ENCODE data around the gene ZNF407. TPM values are rescaled to one million over a fixed set of nuclear protein-coding genes. Genes with fewer than 3 reads are reported as not detected.

The ZNF407 gene
- total RNA-seq, 1 donor from 2014 or later, result 8.7 TPM

DNA sequence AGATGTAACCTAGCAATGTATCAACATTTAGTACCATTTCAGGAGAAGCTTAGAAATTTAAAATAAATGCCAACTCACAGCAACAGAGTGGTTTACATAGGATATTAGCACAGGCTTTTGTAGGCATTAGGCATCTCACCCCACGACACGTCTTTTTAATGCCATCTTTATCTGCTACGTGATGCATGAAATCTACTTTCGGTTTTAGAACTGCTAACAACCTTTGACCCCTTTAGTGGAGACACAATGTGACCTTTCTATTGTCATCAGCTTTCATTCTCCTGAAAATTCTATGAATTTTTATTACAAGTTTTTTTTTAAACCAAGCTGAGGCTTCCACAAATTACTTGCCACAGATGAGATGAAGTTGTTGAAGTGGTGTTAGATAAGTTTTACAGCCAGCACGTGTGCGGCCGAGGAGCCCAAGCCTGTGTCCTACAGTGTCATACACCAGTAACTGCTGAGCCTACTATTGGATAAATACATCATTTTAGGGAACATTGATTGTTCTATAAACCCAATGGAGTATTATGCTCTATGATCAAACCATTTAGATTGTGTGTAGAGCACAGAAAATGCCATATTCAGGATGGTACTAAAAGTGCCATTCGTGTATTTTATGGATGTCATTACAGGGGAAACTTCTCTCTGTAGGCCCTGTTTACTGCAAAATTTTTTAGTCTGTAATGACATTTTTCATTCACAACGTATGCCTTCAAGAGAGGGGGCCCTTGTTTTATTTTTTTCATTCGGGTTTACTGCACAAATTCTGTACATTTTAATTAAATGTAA, 459.7 kb downstream of the ZNF407 start:
- Histone ChIP-seq H3K4me1 (no peaks in the 10 kb centered on the region), H3K9me3 (no peaks in the 10 kb centered on the region), H3K27ac (no peak overlapping the region), H3K4me3 (no peak overlapping the region), H3K36me3 (peaks cover 0 to 3% of the 10 kb centered on the region in 2 donors), H3K27me3 (no peaks in the 10 kb centered on the region)
- no peak for TF ChIP-seq CTCF (IDR thresholded peaks at IDR 0.05)
- DNase-seq (ENCODE audit: low spot score in 2 of 2), result no peak
- intact Hi-C loops (cut with DNase I), result no loop called here

GRCh38 chr18:75060185-75060584, 462.5 kb downstream of the ZNF407 start:
- Histone ChIP-seq H3K36me3 (peaks cover 16 to 23% of the 10 kb centered on the region in 2 donors), H3K4me1 (no peaks in the 10 kb centered on the region), H3K27me3 (no peaks in the 10 kb centered on the region), H3K4me3 (no peak overlapping the region), H3K9me3 (no peaks in the 10 kb centered on the region), H3K27ac (no peak overlapping the region)
- intact Hi-C loops (cut with DNase I), result no loop called here
- DNase-seq (ENCODE audit: low spot score in 2 of 2), result no peak
- TF ChIP-seq CTCF (IDR thresholded peaks at IDR 0.05), result no peak

DNA sequence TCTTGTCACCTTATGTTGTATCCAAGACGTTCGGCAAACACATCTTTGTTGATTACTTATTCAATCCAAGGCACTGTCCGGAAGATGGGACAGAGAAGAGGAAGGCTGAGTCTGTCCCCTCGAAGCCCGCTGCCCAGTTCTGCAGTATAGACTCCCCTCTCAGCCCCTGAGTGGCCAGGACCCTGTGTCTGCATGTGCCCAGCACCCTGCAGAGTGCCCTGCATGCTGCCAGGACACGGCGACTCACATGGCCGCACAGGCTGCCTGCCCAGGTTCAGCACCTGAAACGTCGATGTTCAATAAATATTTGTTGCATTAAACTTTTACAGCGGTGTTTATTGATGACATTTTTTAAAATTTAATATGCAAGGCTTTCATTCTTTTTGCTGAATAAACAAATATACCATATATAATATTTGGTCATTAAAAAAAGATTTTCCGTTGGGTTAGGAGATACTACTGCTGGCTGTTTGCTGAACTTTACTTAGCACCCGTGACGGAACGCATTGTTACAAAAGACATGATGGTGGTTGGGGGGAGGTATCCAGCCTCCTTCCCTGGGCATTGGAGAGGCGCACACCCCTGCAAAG, 464.7 kb downstream of the ZNF407 start:
- Histone ChIP-seq H3K36me3 (peaks cover 18 to 23% of the 10 kb centered on the region in 2 donors), H3K27ac (no peak overlapping the region), H3K27me3 (no peaks in the 10 kb centered on the region), H3K9me3 (peaks cover 0 to 4% of the 10 kb centered on the region in 2 donors), H3K4me3 (no peak overlapping the region), H3K4me1 (no peaks in the 10 kb centered on the region)
- DNase-seq (ENCODE audit: low spot score in 2 of 2), result no peak
- intact Hi-C loops (cut with DNase I), result no loop called here
- TF ChIP-seq CTCF (IDR thresholded peaks at IDR 0.05), result no peak

GRCh38 chr18:75063196-75063595, 465.5 kb downstream of the ZNF407 start:
- no peak for TF ChIP-seq CTCF (IDR thresholded peaks at IDR 0.05)
- H3K27ac ChIP-seq, result no peak overlapping the region
- DNase-seq (ENCODE audit: low spot score in 2 of 2), result no peak
- H3K4me3 ChIP-seq, result no peak overlapping the region
- no peaks in the 10 kb centered on the region for H3K4me1 ChIP-seq
- peaks cover 0 to 4% of the 10 kb centered on the region in 2 donors for H3K9me3 ChIP-seq
- H3K36me3 ChIP-seq, result peaks cover 18 to 23% of the 10 kb centered on the region in 2 donors
- H3K27me3 ChIP-seq, result no peaks in the 10 kb centered on the region
- intact Hi-C loops (cut with DNase I), result no loop called here

DNA sequence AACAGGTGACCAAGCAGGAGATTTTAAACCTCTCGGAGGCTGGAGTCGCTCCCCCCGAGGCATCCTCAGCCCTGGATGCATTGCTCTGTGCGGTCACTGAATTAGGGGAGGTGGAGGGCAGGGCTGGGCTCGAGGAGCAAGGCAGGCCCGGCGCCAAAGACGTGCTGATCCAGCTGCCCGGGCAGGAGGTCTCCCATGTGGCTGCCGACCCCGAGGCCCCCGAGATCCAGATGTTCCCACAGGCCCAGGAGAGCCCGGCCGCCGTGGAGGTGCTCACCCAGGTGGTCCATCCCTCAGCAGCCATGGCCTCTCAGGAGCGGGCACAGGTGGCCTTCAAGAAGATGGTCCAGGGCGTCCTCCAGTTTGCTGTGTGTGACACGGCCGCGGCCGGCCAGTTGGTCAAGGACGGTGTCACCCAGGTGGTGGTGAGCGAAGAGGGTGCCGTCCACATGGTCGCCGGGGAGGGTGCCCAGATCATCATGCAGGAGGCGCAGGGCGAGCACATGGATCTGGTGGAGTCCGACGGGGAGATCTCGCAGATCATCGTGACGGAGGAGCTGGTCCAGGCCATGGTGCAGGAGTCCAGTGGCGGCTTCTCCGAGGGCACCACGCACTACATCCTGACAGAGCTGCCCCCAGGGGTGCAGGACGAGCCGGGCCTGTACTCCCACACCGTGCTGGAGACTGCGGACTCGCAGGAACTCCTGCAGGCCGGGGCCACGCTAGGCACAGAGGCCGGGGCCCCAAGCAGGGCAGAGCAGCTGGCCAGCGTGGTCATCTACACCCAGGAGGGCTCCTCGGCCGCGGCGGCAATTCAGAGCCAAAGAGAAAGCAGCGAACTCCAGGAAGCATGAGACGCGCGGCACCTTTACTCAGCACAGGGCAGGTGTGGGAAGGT, 466.2 kb downstream of the ZNF407 start:
- TF ChIP-seq CTCF (IDR thresholded peaks at IDR 0.05), result no peak
- Histone ChIP-seq H3K27ac (no peak overlapping the region), H3K4me3 (no peak overlapping the region), H3K27me3 (no peaks in the 10 kb centered on the region), H3K36me3 (peaks cover 18 to 23% of the 10 kb centered on the region in 2 donors), H3K4me1 (no peaks in the 10 kb centered on the region), H3K9me3 (peaks cover 0 to 4% of the 10 kb centered on the region in 2 donors)
- intact Hi-C loops (cut with DNase I), result no loop called here
- DNase-seq (ENCODE audit: low spot score in 2 of 2), result no peak

Measured in ascending aorta (tissue), 2 donors.